HepG2 (cell line): ENCODE data around the gene PTK7. TPM values are rescaled to one million over a fixed set of nuclear protein-coding genes. Genes with fewer than 3 reads are reported as not detected.

ENCODE experiments used
- CHD2 ChIP-seq: IDR thresholded peaks from 2 replicates; pipeline ENCODE4 v1.6.1; 2011; ENCODE audit warnings: low read depth, low read length, improper control_type of control experiment
- DNMT3B ChIP-seq: conservative IDR thresholded peaks from 2 replicates; pipeline ENCODE4 v1.6.1; 2016; ENCODE audit warnings: missing biosample characterization, control low read depth
- ISX ChIP-seq: sonication (generic); formaldehyde crosslinking; conservative IDR thresholded peaks from 2 replicates; pipeline ENCODE4 v1.5.0; 2020; ENCODE audit warnings: missing genetic modification reagents
- KDM1A ChIP-seq: IDR thresholded peaks from 2 replicates; pipeline ENCODE4 v1.6.1; 2016; ENCODE audit warnings: missing compliant biosample characterization
- KLF15 ChIP-seq: sonication (generic); formaldehyde crosslinking; IDR thresholded peaks from 2 replicates; pipeline ENCODE4 v1.8.1; 2023; ENCODE audit warnings: borderline replicate concordance, mild to moderate bottlenecking, inconsistent platforms, missing genetic modification reagents, mixed read lengths
- MBD4 ChIP-seq: IDR thresholded peaks from 2 replicates; pipeline ENCODE4 v1.6.1; 2012; ENCODE audit warnings: low read length, inconsistent platforms, borderline replicate concordance
- PHF21A ChIP-seq: sonication (generic); formaldehyde crosslinking; IDR thresholded peaks from 2 replicates; pipeline ENCODE4 v1.5.0; 2020; ENCODE audit warnings: mild to moderate bottlenecking, missing genetic modification reagents
- SNAI1 ChIP-seq: sonication (generic); formaldehyde crosslinking; IDR thresholded peaks from 2 replicates; pipeline ENCODE4 v1.5.0; 2020; ENCODE audit warnings: mild to moderate bottlenecking, missing genetic modification reagents, borderline replicate concordance
- SYNCRIP ChIP-seq: fragments of 200-400 bp; formaldehyde crosslinking; IDR thresholded peaks from 2 replicates; pipeline ENCODE4 v1.6.1; 2018; ENCODE audit warnings: mild to moderate bottlenecking, low read depth, low read length; ENCODE audit not compliant: insufficient read depth
- THYN1 ChIP-seq: sonication (generic); formaldehyde crosslinking; IDR thresholded peaks from 2 replicates; pipeline ENCODE4 v1.8.1; 2023; ENCODE audit warnings: low read depth, mild to moderate bottlenecking, moderate library complexity, missing genetic modification reagents, borderline replicate concordance
- TSC22D2 ChIP-seq: sonication (generic); formaldehyde crosslinking; IDR thresholded peaks from 2 replicates; pipeline ENCODE4 v1.5.1; 2020; ENCODE audit warnings: missing genetic modification reagents, mild to moderate bottlenecking, borderline replicate concordance
- ZMAT3 ChIP-seq: sonication (generic); formaldehyde crosslinking; conservative IDR thresholded peaks from 2 replicates; pipeline ENCODE4 v1.7.0; 2021; ENCODE audit warnings: missing genetic modification reagents
- ZNF10 ChIP-seq: sonication (generic); formaldehyde crosslinking; IDR thresholded peaks from 2 replicates; pipeline ENCODE4 v1.4.0; 2020; ENCODE audit warnings: mild to moderate bottlenecking, low read depth, missing genetic modification reagents, borderline replicate concordance
- ZNF383 ChIP-seq: sonication (generic); formaldehyde crosslinking; IDR thresholded peaks from 2 replicates; pipeline ENCODE4 v1.4.0; 2020; ENCODE audit warnings: missing genetic modification reagents, mild to moderate bottlenecking, borderline replicate concordance
- ZNF570 ChIP-seq: sonication (generic); formaldehyde crosslinking; IDR thresholded peaks from 2 replicates; pipeline ENCODE4 v1.4.0; 2020; ENCODE audit warnings: mild to moderate bottlenecking, missing genetic modification reagents, borderline replicate concordance
- ZNF709 ChIP-seq: sonication (generic); formaldehyde crosslinking; IDR thresholded peaks from 2 replicates; pipeline ENCODE4 v1.5.0; 2020; ENCODE audit warnings: mild to moderate bottlenecking, missing genetic modification reagents
- polyA plus RNA-seq, 8 experiments: library from polyadenylated mRNA; depleted of rRNA in 3 of 8; stranded (reverse) in 7 of 8; unstranded in 1 of 8; fragments of >200 nt; fragmentation: Illumina TruSeq in 4 of 8; extraction: Trizol in 4 of 8; gene quantifications; 2 replicates each; pipeline versions ENCODE4 v1.2.1 to v1.2.3, GENCODE V29; 2011 to 2016; ENCODE audit warnings: low read depth in 4 of 8, missing spikeins in 1 of 8, mixed read lengths in 1 of 8; ENCODE audit not compliant: insufficient read depth in 1 of 8
- total RNA-seq, 5 experiments: library from RNA; depleted of rRNA; stranded (reverse); fragments of >200 nt; fragmentation: Illumina TruSeq; extraction: Trizol; gene quantifications; 2 replicates each; pipeline ENCODE4 v1.2.3, GENCODE V29; 2016; ENCODE audit warnings: low read depth in 1 of 5
- TF ChIP-seq, protein P1 (sequence below): sonication (generic); formaldehyde crosslinking; IDR thresholded peaks from 2 replicates; pipeline ENCODE4 v1.5.0; 2020; ENCODE audit warnings: missing genetic modification reagents
- TF ChIP-seq, protein P2 (sequence below): sonication (generic); formaldehyde crosslinking; IDR thresholded peaks from 2 replicates; pipeline ENCODE4 v1.8.0; 2022; ENCODE audit warnings: missing genetic modification reagents, mild to moderate bottlenecking, borderline replicate concordance
- TF ChIP-seq, protein P3 (sequence below): sonication (generic); formaldehyde crosslinking; IDR thresholded peaks from 2 replicates; pipeline ENCODE4 v1.4.0; 2020; ENCODE audit warnings: missing genetic modification reagents
- TF ChIP-seq, protein P4 (sequence below): sonication (generic); formaldehyde crosslinking; IDR thresholded peaks from 2 replicates; pipeline ENCODE4 v1.4.0; 2020; ENCODE audit warnings: missing genetic modification reagents

The PTK7 gene
- total and polyA plus RNA-seq, 2 of the 13 experiments (the other 11 are each of a cell fraction or from before 2014, with no cell fraction given), result 98.5 to 99.8 TPM

DNA sequence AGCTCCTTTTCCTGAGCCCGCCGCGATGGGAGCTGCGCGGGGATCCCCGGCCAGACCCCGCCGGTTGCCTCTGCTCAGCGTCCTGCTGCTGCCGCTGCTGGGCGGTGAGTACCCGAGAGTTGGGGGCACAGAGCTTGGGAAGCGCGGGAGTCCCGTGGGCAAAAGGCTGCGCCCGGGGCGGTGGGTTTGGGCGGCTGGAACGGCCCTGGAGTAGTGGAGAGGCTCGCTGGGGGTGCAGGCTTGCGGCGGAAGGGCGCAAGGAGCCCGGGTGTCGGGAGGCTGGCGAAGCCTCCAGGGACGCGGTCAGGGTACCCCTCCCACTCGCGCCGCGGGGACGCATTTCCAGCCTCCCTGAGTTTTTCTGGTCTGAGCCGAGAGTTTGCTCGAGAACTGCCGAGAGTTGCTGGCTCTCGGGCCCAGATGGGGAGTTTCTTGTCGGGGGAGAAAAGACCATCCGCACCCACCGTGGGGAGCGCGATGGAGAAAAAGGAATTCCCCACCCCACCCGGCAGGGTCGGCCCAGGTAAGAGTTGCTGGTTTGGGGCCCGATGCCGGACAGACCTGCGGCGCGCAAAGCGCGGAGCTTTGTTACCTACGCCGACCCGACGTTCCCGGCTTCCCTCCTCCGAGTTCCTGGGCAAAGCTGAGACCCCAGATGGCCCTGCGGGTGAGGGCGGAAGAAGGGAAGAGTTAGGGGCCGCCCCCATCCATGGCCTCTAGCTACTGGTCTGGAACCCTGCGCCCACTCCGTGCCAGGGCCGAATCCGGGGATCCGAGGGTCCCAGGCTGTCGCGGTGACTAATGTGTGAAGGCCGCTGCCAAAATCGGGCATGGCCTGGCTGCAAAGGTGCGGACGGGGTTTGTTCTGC lies 584 bp downstream of the PTK7 start (continued):
- TF ChIP-seq, protein P1, sequence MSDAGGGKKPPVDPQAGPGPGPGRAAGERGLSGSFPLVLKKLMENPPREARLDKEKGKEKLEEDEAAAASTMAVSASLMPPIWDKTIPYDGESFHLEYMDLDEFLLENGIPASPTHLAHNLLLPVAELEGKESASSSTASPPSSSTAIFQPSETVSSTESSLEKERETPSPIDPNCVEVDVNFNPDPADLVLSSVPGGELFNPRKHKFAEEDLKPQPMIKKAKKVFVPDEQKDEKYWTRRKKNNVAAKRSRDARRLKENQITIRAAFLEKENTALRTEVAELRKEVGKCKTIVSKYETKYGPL, result no peak
- TF ChIP-seq KLF15 (CRISPR knock-in tag), result 0 out of 2 replicates have a peak, but pooled peaks have one; percentile 22
- 0 out of 2 replicates have a peak, but pooled peaks have one; percentile 8 for TF ChIP-seq PHF21A (CRISPR knock-in tag)
- no peak for TF ChIP-seq KDM1A (CRISPR knock-in tag)
- TF ChIP-seq SNAI1 (CRISPR knock-in tag), result 0 out of 2 replicates have a peak, but pooled peaks have one; percentile 60
- no peak for TF ChIP-seq SYNCRIP
- 0 out of 2 replicates have a peak, but pooled peaks have one; percentile 27 for TF ChIP-seq ZNF10 (CRISPR knock-in tag)
- no peak for TF ChIP-seq THYN1 (CRISPR knock-in tag)
- peak; percentile 40; the same call in 1 of the 2 replicates for TF ChIP-seq ZNF383
- TF ChIP-seq, protein P2, sequence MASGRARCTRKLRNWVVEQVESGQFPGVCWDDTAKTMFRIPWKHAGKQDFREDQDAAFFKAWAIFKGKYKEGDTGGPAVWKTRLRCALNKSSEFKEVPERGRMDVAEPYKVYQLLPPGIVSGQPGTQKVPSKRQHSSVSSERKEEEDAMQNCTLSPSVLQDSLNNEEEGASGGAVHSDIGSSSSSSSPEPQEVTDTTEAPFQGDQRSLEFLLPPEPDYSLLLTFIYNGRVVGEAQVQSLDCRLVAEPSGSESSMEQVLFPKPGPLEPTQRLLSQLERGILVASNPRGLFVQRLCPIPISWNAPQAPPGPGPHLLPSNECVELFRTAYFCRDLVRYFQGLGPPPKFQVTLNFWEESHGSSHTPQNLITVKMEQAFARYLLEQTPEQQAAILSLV (CRISPR knock-in tag), result 0 out of 2 replicates have a peak, but pooled peaks have one; percentile 54
- TF ChIP-seq ZNF709 (CRISPR knock-in tag), result no peak; the same call in 1 of the 2 replicates
- no peak for TF ChIP-seq ZMAT3 (CRISPR knock-in tag)
- peak; percentile 28; the same call in 1 of the 2 replicates for TF ChIP-seq ZNF570
- TF ChIP-seq DNMT3B (CRISPR knock-in tag), result 0 out of 2 replicates have a peak, but pooled peaks have one; percentile 63
- peak; percentile 72; the same call in 1 of the 2 replicates for TF ChIP-seq TSC22D2 (CRISPR knock-in tag)
- no peak for TF ChIP-seq CHD2
- TF ChIP-seq MBD4, result no peak
- 0 out of 2 replicates have a peak, but pooled peaks have one; percentile 39 for TF ChIP-seq ISX (CRISPR knock-in tag)
- TF ChIP-seq, protein P3, sequence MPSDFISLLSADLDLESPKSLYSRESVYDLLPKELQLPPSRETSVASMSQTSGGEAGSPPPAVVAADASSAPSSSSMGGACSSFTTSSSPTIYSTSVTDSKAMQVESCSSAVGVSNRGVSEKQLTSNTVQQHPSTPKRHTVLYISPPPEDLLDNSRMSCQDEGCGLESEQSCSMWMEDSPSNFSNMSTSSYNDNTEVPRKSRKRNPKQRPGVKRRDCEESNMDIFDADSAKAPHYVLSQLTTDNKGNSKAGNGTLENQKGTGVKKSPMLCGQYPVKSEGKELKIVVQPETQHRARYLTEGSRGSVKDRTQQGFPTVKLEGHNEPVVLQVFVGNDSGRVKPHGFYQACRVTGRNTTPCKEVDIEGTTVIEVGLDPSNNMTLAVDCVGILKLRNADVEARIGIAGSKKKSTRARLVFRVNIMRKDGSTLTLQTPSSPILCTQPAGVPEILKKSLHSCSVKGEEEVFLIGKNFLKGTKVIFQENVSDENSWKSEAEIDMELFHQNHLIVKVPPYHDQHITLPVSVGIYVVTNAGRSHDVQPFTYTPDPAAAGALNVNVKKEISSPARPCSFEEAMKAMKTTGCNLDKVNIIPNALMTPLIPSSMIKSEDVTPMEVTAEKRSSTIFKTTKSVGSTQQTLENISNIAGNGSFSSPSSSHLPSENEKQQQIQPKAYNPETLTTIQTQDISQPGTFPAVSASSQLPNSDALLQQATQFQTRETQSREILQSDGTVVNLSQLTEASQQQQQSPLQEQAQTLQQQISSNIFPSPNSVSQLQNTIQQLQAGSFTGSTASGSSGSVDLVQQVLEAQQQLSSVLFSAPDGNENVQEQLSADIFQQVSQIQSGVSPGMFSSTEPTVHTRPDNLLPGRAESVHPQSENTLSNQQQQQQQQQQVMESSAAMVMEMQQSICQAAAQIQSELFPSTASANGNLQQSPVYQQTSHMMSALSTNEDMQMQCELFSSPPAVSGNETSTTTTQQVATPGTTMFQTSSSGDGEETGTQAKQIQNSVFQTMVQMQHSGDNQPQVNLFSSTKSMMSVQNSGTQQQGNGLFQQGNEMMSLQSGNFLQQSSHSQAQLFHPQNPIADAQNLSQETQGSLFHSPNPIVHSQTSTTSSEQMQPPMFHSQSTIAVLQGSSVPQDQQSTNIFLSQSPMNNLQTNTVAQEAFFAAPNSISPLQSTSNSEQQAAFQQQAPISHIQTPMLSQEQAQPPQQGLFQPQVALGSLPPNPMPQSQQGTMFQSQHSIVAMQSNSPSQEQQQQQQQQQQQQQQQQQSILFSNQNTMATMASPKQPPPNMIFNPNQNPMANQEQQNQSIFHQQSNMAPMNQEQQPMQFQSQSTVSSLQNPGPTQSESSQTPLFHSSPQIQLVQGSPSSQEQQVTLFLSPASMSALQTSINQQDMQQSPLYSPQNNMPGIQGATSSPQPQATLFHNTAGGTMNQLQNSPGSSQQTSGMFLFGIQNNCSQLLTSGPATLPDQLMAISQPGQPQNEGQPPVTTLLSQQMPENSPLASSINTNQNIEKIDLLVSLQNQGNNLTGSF, result no peak; the same call in 1 of the 2 replicates
- TF ChIP-seq, protein P4, sequence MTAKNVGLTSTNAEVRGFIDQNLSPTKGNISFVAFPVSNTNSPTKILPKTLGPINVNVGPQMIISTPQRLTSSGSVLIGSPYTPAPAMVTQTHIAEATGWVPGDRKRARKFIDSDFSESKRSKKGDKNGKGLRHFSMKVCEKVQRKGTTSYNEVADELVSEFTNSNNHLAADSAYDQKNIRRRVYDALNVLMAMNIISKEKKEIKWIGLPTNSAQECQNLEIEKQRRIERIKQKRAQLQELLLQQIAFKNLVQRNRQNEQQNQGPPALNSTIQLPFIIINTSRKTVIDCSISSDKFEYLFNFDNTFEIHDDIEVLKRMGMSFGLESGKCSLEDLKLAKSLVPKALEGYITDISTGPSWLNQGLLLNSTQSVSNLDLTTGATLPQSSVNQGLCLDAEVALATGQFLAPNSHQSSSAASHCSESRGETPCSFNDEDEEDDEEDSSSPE, result peak; percentile 17; the same call in 1 of the 2 replicates
